ENCODE data around the gene MX2.
A peak's percentile ranks its signal among the peaks of the same experiment; 100 is the strongest.
"Not testable (repeated sequence)": the region's sequence is repeated elsewhere in the genome, so short reads cannot be mapped to it uniquely, and the experiment has no call there.

The MX2 gene

DNA sequence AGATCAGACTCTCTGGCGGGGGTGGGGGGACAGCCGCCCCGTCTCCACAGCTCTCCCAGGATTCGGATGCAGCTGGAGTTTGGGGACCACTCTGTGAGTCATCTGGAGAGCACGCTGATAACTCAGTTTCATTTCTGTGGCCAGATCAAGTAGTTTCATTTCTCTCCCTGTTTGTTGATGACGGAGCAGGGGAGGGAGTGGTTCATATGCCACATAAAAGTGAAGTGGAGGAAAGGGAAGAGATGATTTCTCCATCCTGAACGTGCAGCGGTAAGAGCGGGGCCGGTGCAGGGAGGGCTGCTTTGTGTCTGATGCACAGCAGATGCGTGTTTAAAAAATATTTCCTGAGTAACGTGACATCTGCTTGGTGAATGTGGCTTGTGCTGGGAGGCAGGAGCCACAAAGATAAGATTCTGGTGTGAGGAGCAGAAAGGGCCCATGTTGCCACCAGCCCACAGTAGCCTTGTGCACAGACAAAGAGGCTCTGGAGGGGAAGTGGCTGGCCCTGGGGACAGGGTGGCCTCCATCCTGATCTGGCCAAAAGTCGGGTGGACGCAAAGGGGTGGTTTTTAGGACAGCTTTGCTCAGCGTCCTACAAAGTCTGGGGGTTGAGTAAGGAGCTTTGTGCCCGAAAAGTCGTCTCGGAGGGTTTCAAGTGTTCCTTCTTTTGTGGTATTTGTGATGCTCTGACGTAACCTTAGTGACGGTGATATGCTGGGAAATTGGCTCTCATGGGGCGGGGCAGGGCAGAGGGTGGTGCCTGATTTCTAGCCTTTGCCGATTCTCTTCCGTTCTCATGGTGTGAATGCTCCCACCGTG lies at the start of gene MX2:
Gene MX2, plus strand, starts transcription at position 242 of the 819 bp plus-strand sequence. CDS start 14,880 bp downstream, outside the sequence.
- H3K4me3 ChIP-seq (ENCODE audit: low read depth, low read length): peak within 1 kb of the TSS; percentile 45
- TF ChIP-seq CTCF (IDR thresholded peaks at IDR 0.05; ENCODE audit: low read depth, low read length, missing control alignments): no peak
- DNase-seq (ENCODE audit: low read depth): peak; percentile 64

GRCh38 chr21:41313285-41314164 lies 48.3 kb upstream of the MX2 start:
- not testable (repeated sequence) for DNase-seq (ENCODE audit: low read depth)

DNA sequence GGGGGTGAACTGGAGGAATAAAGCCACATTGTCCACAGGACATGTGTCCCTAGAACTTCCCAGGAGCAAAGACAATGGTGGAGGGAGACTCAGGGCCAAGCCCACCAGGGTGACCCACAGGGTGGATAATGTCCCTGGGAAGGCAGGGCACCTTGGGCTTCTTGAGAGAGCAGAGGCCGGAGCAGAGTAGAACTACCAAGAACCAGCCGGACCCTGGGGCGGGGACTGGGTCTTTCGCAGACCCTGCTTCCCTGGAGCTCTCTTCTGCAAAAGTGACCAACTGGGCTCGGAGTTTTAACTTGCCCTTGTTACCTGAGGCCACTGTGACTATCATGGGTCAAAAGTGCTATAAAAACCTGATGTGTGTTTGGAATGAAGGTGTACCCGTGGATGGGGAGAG lies 46.1 kb upstream of the MX2 start:
- no peak overlapping the region for H3K4me3 ChIP-seq (ENCODE audit: low read depth, low read length)
- no peak for DNase-seq (ENCODE audit: low read depth)
- no peak for TF ChIP-seq CTCF (IDR thresholded peaks at IDR 0.05; ENCODE audit: low read depth, low read length, missing control alignments)

More at GRCh38 chr21:41313285-41314164, 48.3 kb upstream of the MX2 start:
- H3K4me3 ChIP-seq (ENCODE audit: low read depth, low read length): not testable (repeated sequence)

DNA sequence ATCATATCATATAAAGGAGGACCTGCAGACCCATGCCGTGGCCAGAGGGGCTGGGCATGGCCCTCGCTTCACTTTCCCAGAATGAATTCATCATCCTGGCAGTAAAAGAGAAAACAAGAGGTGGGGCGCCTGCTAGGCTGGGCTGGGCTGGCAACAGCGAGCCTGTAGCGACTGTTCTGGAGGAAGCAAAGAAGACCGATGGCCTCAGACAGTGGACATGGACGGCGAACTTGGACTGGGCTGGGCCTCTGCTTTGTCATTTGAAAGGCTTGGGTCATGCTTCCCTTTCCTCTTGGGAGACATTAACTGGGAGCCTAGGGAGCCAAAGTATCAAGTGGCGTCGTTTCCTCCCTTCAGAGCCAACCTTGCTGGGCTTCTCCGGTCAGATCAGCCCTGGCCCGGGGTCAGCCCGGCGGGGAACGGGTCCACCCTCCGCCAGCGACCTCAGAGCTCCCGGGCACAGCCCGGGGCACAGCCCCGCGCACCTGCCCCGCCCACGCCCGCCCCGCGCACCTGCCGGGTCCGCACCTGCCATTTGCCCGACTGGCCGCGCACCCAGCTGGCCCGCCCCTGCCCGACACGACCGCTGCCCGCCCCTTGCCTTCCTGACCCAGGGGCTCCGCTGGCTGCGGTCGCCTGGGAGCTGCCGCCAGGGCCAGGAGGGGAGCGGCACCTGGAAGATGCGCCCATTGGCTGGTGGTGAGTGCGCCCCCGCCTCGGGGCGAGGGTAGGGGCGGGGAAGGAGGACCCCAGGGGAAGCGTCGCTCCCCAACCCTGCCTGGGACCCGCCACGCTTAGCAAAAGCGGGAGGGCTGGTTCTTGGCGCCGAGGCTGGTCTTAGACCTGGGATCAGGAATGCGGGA lies 45.4 kb upstream of the MX2 start, which contains the start of gene FAM3B:
Gene FAM3B, plus strand, starts transcription at position 602 of the 863 bp plus-strand sequence. Its CDS starts 79 bp downstream, at position 681.
- H3K4me3 ChIP-seq (ENCODE audit: low read depth, low read length): no peak within 1 kb of the TSS
- no peak for DNase-seq (ENCODE audit: low read depth)

GRCh38 chr21:41317063-41317392 lies 44.8 kb upstream of the MX2 start:
- no peak overlapping the region for H3K4me3 ChIP-seq (ENCODE audit: low read depth, low read length)

More for the DNA sequence above, 45.4 kb upstream of the MX2 start, which contains the start of gene FAM3B:
- no peak for TF ChIP-seq CTCF (IDR thresholded peaks at IDR 0.05; ENCODE audit: low read depth, low read length, missing control alignments)

DNA sequence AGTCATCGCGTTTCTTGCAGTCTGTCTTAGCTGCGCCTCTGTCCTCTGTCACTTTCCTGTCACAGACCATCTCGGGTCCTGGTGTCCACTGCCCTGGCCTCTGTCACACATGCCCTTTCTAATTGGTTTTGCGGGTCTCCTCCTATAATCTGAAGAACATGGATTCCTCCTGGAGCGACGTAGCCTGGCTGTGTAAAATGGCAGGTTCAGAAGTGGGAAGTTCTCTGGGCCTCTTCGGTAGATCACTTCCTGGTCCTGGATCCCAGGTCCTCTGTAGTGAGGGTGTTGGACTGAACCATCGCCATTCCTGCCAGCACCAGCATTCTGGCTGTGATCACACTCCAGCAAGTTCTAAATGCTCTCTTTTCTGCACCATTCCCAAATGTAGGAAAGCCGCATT lies 44.4 kb upstream of the MX2 start:
- no peak for TF ChIP-seq CTCF (IDR thresholded peaks at IDR 0.05; ENCODE audit: low read depth, low read length, missing control alignments)
- H3K4me3 ChIP-seq (ENCODE audit: low read depth, low read length): no peak overlapping the region
- DNase-seq (ENCODE audit: low read depth): no peak

More at GRCh38 chr21:41317063-41317392, 44.8 kb upstream of the MX2 start:
- no peak for TF ChIP-seq CTCF (IDR thresholded peaks at IDR 0.05; ENCODE audit: low read depth, low read length, missing control alignments)
- no peak for DNase-seq (ENCODE audit: low read depth)

Measured in GM12864 (cell line).